HG03469 (cell line): Measurements from ENCODE around the gene C1orf210.

ENCODE experiments used
- ATAC-seq: cut with Tn5 transposase; IDR thresholded peaks from one replicate; pipeline ENCODE4 v1.9.1; 2021; ENCODE audit warnings: mild to moderate bottlenecking, moderate library complexity, moderate number of reproducible peaks; ENCODE audit not compliant: unreplicated experiment

Gene C1orf210

GRCh38 chr1:43275826-43276620 lies 9.4 kb downstream of the C1orf210 start:
- no peak for ATAC-seq

GRCh38 chr1:43274804-43275180 lies 10.6 kb downstream of the C1orf210 start:
- no peak for ATAC-seq

GRCh38 chr1:43274125-43274803 lies 11.1 kb downstream of the C1orf210 start:
- no peak for ATAC-seq

- no peak for ATAC-seq
These were observed 11.7 kb downstream of the C1orf210 start for GRCh38 chr1:43273708-43274107.

- no peak for ATAC-seq
These were observed 12.5 kb downstream of the C1orf210 start for GRCh38 chr1:43272576-43273571.

GRCh38 chr1:43272161-43272560 lies 13.2 kb downstream of the C1orf210 start:
- no peak for ATAC-seq

DNA sequence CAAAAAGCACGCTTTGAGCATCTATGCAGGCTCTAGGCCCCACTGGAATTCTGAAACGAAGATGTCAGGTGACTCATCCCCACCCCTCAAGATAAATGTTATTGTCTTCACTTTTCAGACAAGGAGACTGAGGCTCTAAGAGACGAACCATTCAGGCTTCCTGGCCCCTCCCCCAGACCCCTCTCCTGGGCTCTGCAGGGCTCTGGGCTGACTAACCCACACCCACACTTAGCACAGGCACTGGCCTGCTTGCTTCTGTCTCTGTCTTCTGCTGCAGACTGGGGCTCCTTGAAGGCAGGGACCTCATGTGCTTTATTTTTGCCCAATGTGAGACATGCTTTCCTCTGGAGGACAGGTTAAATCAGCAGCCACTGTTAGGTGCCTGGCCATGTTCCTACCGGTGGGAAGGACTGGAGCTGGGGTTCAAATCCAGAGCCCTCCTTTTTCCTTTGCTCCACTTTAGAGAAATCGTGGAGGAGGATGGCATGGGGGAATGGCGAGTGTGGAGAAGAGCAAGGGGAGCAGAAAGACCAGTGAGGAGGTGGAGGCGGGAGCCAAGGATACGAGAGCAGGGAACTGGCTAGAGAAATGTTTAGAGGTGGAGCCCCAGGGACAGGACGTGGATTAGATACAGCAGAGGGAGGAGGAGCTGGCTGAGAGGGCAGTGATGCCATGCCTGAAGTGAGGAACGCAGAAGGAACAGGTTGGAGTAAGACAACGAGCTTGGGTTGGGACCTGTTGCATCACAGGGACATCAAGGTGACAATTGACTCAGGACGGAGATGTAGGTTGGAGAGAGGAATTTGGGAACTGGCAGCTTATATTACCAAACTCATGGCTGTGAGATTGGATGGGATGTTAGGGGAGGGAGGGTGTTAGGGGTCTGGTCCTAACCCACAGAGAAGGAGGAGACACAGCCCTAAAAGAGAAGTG lies 13.9 kb downstream of the C1orf210 start:
- ATAC-seq, result no peak

DNA sequence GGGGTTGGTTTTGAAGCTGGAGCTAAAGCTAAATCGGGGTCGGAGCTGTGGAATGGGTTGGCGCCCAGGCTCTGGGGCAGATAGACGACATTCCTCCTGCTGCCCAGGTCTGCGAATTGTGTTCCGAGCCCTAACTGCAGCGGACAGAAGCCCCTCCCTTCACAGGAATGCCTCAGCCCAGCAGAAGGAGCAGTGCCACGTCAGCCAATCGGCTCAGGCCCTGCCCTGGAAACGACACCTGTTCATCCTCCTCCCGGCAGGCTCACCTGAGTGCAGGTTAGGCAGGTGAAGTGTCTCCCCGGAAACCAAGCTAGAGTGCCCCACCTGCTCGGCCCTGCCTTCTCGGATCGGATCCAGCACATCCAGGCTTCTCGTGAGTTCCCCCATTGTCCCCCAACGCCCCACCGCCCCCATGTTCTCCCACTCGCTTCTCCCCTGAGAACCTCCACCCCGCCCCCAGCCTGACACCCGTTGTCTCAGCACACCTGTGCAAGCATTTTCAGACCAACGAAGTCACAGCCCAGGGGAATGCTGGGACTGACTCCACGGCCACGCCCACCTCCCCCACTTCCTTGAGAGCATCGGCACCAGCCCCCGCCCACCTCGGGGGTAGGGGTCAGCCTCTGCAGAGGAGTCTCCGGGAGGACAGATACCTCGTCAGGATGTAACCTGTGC lies 14.8 kb downstream of the C1orf210 start:
- ATAC-seq, result no peak

DNA sequence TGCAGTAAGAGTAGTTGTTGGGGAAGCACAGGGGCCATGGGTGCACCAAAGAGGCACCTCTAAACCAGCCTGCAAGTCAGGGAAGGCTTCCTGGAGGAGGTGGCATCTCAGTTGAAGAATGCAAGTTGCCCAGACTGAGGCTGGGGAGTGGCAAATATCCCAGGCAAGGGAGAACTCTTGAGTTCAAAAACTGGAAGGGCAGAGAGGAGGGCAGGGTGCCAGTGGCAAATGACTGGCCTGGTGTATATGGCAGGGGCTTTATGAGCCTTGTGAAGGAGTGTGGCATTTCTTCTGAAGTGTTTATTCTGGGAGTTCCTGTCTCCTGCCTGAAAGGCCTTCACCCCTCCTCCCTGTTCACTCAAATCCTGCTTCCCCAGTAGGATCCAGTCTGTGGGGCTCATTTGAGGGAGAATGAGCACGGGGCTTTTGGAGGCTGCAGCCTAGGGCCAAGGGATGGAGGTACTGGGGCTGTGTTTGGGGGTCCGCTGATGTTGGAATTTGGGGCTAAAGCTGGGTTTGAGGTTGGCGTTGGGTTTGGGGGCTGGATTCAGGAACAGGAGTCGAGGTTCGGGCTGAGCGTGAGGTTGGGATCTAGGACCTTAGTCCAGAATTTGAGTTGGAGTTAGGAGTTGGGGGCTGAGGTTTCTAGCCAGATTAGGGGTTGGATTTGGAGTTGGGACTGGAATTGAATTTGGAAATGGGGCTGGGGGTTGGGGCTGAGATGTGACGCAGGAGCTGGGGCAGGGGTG lies 15.6 kb downstream of the C1orf210 start, which contains the start of gene TMEM125:
TMEM125 (plus strand) TSS at position 357 of the 749 bp plus-strand sequence. CDS start 2,740 bp downstream, outside the sequence.
- ATAC-seq, result no peak

DNA sequence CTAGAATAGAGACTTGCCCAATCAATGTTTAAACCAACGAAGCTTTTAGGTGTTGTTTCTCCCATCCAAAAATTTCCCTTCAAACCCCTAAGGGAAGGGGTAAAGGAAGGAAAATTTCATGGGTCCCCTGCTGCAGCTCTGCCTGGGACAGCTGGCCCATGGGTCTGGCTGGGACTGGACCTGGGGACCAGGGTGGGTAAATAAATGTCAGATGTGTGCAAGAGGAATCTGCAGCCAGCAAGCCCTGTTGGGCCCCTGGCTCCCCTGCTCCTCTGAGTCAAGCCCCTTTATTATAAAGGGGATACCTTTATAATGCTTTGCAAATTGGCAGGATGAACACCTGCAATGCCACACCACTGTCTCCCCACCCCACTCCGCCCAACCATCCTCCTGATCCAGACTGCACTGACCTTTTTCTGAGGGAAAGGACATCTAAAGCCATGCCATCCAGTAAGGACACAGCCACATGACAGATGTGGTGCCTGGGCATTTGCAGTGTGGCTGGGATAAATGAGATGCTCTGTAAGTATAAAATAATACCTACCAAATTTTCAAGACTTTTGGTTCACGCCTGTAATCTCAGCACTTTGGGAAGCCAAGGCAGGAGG lies 17.5 kb downstream of the C1orf210 start:
- ATAC-seq, result no peak

- ATAC-seq, result no peak
These were observed 18.0 kb downstream of the C1orf210 start for GRCh38 chr1:43267291-43267805.

GRCh38 chr1:43266881-43267280 lies 18.5 kb downstream of the C1orf210 start:
- ATAC-seq, result no peak

GRCh38 chr1:43265431-43265830 lies 19.9 kb downstream of the C1orf210 start:
- no peak for ATAC-seq

- no peak for ATAC-seq
These were observed 27.0 kb downstream of the C1orf210 start for GRCh38 chr1:43258370-43258769.

GRCh38 chr1:43256675-43257570 lies 28.5 kb downstream of the C1orf210 start:
- ATAC-seq, result no peak

DNA sequence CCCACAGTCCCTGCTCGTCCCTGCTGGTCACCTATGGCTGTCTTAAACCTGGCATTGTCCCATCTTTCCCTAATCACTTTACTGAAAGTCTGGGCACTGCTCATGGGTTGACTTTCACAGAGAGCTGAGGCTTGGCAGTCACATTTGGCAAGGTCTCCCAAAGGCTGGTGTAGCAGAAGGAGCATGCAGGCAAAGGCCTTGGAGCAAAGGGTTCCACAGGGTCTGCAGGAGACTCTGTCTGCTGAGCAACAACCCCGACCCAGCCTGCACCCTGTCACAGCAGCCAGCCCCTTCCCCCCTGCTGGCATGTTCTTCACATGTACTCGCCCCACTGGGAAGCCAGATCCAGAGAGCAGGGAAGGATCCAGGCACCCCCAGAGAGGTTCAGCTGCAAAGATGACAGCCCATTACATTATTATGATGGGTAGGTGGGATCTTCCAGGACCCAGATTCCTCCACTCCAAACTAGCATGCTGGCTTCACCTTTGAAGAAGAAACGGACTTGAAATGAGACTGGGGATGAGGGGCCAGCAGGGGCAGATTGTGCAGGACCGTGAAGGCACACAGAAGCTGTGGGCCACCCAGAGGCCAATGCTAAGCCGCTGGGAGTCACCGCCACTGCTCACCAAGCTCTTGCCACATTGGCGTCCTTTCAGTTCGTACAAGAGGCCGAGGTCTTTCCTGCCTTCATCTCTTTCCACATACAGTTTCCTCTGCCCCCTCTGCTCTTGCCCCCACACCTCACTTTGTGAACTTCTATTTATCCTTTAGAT lies 29.8 kb downstream of the C1orf210 start:
- no peak for ATAC-seq
